ENCODE results near the gene IL6ST.

Gene IL6ST

GRCh38 chr5:55918087-55919035 is 76.4 kb downstream of the IL6ST start:
- DNase-seq = no peak

DNA sequence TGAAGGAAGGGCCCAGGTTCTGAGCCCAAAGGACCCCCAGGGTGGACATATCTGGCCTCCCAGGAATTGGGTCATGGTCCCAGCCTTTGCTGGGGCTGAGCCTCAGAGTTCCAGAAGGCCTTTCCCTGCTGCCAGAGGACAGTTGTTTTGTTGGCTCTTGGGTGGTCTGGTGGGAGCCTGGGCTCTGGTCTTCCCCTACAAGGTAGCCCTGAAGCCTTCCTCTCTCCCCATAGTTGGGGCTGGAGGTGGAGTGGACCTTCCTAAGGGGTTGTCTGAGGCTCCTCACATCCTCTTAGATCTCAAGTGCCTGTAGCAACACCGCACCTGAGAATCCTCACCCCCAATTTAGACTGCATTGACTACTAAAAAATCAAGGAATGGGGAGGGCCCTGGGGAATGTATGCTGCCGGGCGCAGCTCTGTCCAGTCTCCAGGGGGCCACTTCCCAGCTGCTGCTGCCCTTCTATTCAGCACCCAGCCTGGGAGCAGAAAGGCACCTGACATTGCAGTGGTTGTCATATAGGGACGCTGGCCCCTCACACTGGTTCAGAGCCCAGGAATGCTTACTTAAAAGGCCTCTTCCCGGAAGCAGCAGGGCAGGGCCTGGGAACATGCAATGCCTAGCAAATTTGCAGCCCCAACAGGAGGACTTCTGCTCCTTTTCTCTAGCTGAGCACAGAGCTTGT is 77.2 kb downstream of the IL6ST start:
- DNase-seq = no peak

GRCh38 chr5:55916986-55917385 is 77.8 kb downstream of the IL6ST start:
- DNase-seq = no peak

GRCh38 chr5:55915783-55916182 is 79.0 kb downstream of the IL6ST start:
- no peak for DNase-seq

DNA sequence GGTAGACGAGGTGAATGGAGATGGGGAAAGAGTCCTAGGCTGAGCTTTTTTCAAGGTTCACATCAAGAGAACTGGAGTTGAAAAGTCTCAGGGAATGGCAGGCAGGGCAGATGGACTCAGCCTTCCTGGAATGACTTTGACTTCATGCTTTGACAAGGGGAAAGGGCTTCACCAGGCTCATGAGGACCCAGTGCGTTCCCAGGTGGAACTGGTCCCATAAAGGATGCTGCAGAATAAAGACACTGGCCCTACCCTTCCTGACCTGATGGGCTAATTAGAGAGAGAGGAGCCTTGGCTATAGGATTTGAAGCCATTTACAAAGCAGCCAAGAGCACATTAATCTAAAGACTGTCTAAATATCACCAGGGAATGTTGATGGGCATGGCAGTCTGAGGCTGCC is 79.8 kb downstream of the IL6ST start:
- DNase-seq = no peak

- no peak for DNase-seq
These were observed 81.0 kb downstream of the IL6ST start for GRCh38 chr5:55913466-55914413.

DNA sequence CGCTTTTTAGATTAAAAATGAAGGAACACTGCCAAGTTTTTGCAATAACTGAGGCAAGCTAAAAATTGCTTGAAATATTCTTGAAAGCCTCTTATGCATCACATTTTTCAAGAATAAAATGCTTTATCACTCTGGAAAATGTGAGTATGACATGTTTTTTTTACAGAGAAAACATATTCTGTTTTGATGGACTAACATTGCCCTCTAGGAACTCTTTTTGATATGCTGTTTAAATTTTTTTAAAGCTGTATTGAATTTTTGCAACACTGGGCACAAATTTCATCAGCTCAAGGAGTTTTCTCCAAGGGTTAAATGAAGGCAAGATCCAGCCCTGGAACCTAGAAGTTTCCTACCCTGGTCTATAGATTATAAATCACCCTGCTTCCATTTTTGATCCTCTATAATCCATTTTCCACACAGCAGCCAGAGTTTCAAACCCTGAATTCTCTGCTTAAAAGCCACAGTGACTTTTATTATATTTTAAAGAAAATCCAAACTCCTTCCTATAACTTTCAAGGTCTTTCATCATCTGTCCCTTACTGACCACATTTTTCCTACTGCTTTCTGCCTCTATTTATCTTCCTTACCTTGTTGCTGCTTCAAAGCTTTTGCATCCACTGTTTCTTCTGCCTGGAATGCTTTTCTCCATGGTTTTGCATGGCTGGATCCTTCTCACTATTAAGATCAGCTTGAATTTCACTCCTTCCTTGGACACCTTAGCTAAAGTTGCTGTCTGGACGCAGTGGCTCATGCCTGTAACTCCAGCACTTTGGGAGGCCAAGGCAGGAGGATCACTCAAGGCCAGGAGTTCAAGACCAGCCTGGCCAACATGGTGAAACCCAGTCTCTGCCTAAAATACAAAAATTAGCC is 82.7 kb downstream of the IL6ST start:
- DNase-seq = no peak

DNA sequence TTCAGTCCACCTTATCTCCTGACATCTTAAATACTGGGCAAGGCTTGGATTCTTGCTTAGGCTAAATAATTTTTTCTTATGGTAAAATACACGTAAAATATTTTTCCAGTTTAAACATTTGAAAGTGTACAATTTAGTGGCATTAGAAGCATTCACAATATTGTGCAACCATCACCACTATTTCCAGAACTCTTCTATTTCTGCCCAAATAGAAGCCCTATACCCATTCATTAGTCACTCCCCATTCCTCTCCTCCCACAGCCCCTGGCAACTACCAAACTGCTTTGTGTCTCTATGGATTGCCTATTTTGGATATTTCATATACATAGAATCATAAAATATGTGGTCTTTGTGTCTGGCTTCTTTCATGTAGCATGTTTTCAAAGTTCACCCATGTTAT is 86.0 kb downstream of the IL6ST start:
- no peak for DNase-seq

GRCh38 chr5:55907927-55908326 is 86.8 kb downstream of the IL6ST start:
- no peak for DNase-seq

DNA sequence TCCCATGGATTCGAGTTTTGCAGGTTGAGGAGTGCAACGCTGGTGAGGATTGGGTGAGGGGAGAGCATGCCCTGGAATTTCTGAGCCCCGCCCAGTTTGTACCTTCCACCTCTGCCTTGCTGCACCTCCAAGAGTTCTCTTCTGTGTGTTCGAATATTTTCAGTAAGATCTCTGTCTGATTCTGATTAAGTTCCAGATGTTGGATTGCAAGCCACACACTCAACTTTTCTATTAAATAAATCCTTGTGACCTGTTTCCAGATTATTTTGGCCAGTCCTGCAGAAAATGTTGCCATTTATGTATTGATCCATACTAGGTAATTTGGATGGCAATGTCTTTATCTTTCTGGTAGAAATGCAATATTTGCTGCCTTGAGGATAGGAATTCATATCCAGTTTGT is 89.5 kb downstream of the IL6ST start:
- DNase-seq = no peak

- DNase-seq = no peak
These were observed 90.6 kb downstream of the IL6ST start for GRCh38 chr5:55904152-55904551.

DNA sequence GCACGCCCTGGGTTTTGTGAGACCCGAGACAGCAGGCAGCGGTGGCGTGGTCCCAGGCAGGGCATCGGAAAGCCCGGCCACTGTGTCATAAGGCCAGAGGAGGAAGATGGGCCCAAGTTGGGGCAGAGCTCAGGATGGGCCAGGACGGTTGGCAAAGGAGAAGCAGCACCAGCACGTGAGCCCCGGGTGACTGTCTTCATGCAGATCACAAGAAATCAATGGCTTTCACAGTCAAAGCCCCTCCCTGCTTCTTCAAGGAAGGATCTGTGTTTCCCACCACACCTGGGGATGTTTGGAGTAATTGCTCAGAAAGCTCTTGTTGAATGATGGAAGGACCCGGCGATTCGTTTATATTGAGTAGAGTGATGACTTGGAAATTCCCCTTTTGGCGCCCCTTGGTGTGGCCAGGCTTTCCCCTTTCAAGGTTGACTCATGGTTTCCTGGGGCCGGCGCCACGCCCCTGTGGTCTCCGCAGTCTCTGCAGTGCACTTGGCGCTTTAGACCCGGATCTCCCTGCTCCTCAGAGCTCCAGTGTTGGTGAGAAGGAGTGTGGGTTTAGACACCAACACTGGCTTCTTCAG is 91.6 kb downstream of the IL6ST start:
- peak; percentile 64 for DNase-seq

DNA sequence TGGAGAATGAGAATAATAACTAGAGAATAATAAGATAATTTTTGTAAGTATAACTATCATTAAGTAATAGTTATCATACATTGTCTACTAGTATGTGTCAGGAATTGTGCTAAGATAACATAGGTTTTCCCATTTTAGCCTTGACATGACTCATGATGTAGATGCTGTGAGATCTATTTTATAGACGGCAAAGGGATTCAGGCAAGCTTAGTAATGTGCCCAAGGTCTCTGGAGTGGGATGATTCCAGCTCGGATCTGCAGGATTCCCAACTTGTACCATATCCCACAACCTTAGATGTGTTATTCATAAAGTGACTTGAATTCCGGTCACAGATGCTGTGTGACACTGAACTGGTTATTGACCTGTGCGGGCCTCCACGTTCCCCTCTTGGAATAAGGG is 92.1 kb downstream of the IL6ST start:
- DNase-seq = no peak

- DNase-seq = no peak
These were observed 94.0 kb downstream of the IL6ST start for GRCh38 chr5:55900776-55901175.

GRCh38 chr5:55900068-55900467 is 94.7 kb downstream of the IL6ST start:
- no peak for DNase-seq

DNA sequence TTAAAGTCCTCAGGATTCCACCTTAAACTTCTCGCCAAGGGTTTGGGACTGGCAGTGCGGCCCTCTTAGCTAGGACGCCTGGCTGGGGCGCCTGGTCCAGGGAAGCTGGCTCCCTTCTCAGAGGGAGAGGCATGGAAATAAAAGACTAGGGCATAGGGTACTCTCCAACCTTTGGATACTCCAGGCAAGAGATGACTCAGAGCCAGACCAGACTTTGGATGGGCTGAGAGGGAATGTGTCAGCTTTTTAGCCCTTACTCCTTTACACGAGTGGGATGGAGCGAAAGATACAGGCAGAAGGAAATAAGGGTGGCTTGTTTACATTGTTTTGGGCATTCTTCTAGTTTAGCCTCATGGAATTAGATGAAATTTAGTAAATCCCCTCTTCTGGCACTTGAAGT is 95.4 kb downstream of the IL6ST start:
- no peak for DNase-seq

DNA sequence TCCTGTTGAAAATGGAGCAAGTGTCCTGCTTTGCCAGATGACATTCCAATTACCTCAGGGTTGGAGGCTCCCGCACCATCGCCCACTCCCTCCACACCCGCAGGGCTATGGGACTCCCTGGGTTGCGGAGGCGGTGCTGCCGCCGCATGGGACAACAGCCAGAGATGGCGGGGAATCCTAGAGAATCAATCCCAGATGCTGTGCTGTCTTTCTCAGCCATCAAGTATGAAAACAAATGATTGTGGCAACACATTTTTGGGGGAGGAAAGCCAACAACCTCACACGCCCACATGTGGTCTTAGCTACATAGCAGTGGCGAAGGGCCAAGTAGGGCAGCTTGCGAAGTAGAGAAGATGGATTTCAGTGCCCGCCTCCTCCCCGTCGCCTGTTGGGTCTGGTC is 96.9 kb downstream of the IL6ST start:
- DNase-seq = no peak

- no peak for DNase-seq
These were observed 97.4 kb downstream of the IL6ST start for GRCh38 chr5:55897206-55897894.

GRCh38 chr5:55896663-55897062 is 98.1 kb downstream of the IL6ST start:
- DNase-seq = no peak

- no peak for DNase-seq
These were observed 98.5 kb downstream of the IL6ST start for GRCh38 chr5:55896238-55896637.

DNA sequence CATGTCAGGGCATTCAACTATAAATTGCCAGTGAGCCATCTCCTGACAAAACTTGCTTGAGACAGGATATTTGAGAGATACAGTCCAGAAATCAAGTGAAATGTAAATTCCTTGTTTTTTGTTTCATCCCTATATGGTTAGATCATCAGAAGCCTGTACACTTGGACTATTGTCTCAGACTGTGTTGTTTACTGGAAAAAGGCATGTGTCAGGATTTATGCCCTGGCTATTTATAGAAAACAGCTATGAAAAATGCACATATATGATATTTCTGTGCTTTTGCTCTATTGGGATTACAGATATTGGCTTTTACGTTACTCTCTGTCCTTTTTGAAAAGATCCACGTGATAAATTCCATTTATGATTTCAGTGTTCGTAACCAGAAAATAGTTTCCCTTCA is 99.4 kb downstream of the IL6ST start:
- DNase-seq = no peak

Data from activated T-cell treated with anti-CD3 and anti-CD28 coated beads, Interleukin-2, amount 50 U/mL, for 1 hour (primary cell).